ENCODE measurements around the gene ZFHX2. TPM values are rescaled to one million over a fixed set of nuclear protein-coding genes. Genes with fewer than 3 reads are reported as not detected.
A peak's percentile ranks its signal among the peaks of the same experiment; 100 is the strongest.

Gene ZFHX2
- total RNA-seq, 2 donors from 2014 or later, result 12.8 to 15.4 TPM

GRCh38 chr14:23546450-23547035 is 5.0 kb downstream of the ZFHX2 start:
- Mint-ChIP-seq H3K9me3 (no peaks in the 10 kb centered on the region), H3K27ac (no peak overlapping the region), H3K4me3 (no peak overlapping the region), H3K27me3 (ENCODE audit: insufficient read depth) (no peaks in the 10 kb centered on the region), H3K4me1 (peaks cover 21% of the 10 kb centered on the region), H3K36me3 (ENCODE audit: low read depth) (peaks cover 6% of the 10 kb centered on the region)
- H3K9ac ChIP-seq (ENCODE audit: extremely low read depth, low read length, poor library complexity, severe bottlenecking), result no peak overlapping the region
- no peaks in the 10 kb centered on the region for H3K9me3 ChIP-seq (ENCODE audit: control insufficient read depth, low read length)
- no peaks in the 10 kb centered on the region for H3K27me3 ChIP-seq (ENCODE audit: control insufficient read depth, insufficient read depth, low read length, poor library complexity, severe bottlenecking)
- DNase-seq, result no peak
- no peak for TF ChIP-seq CTCF (conservative IDR thresholded peaks at IDR 0.05)
- H3K4me3 ChIP-seq (ENCODE audit: low read length), result no peak overlapping the region
- 86 to 88% methylated on average over 7 to 10 of the region's 10 CpGs for WGBS, 2 experiments (ENCODE audit: insufficient coverage in 1 of 2, insufficient read length in 1 of 2)
- H3K4me1 ChIP-seq (ENCODE audit: control insufficient read depth, insufficient read depth, low read length), result no peaks in the 10 kb centered on the region
- no peak overlapping the region for H3K27ac ChIP-seq (ENCODE audit: low read depth, low read length)
- peaks cover 6% of the 10 kb centered on the region for H3K36me3 ChIP-seq (ENCODE audit: control insufficient read depth, insufficient read depth, low read length)

- no peak overlapping the region for H3K4me3 Mint-ChIP-seq
- H3K27ac ChIP-seq (ENCODE audit: low read depth, low read length), result no peak overlapping the region
- H3K36me3 ChIP-seq (ENCODE audit: control insufficient read depth, insufficient read depth, low read length), result peaks cover 6% of the 10 kb centered on the region
- no peaks in the 10 kb centered on the region for H3K9me3 ChIP-seq (ENCODE audit: control insufficient read depth, low read length)
- H3K27ac Mint-ChIP-seq, result peak overlapping the region; percentile 53
- no peak for DNase-seq
- H3K9ac ChIP-seq (ENCODE audit: extremely low read depth, low read length, poor library complexity, severe bottlenecking), result no peak overlapping the region
- 86 to 90% methylated on average over 4 of the region's 4 CpGs for whole genome bisulfite sequencing, 2 experiments (ENCODE audit: insufficient coverage in 1 of 2, insufficient read length in 1 of 2)
- no peaks in the 10 kb centered on the region for H3K4me1 ChIP-seq (ENCODE audit: control insufficient read depth, insufficient read depth, low read length)
- no peaks in the 10 kb centered on the region for H3K27me3 ChIP-seq (ENCODE audit: control insufficient read depth, insufficient read depth, low read length, poor library complexity, severe bottlenecking)
- no peaks in the 10 kb centered on the region for H3K9me3 Mint-ChIP-seq
- H3K36me3 Mint-ChIP-seq (ENCODE audit: low read depth), result peaks cover 6% of the 10 kb centered on the region
- no peak overlapping the region for H3K4me3 ChIP-seq (ENCODE audit: low read length)
- peaks cover 21% of the 10 kb centered on the region for H3K4me1 Mint-ChIP-seq
- no peaks in the 10 kb centered on the region for H3K27me3 Mint-ChIP-seq (ENCODE audit: insufficient read depth)
- TF ChIP-seq CTCF (conservative IDR thresholded peaks at IDR 0.05), result no peak
Measured at GRCh38 chr14:23545740-23546365, 5.7 kb downstream of the ZFHX2 start.

GRCh38 chr14:23544511-23545447 is 6.8 kb downstream of the ZFHX2 start:
- Histone ChIP-seq H3K4me1 (ENCODE audit: control insufficient read depth, insufficient read depth, low read length) (no peaks in the 10 kb centered on the region), H3K27ac (ENCODE audit: low read depth, low read length) (no peak overlapping the region), H3K9ac (ENCODE audit: extremely low read depth, low read length, poor library complexity, severe bottlenecking) (no peak overlapping the region), H3K36me3 (ENCODE audit: control insufficient read depth, insufficient read depth, low read length) (peaks cover 6% of the 10 kb centered on the region), H3K4me3 (ENCODE audit: low read length) (no peak overlapping the region), H3K27me3 (ENCODE audit: control insufficient read depth, insufficient read depth, low read length, poor library complexity, severe bottlenecking) (no peaks in the 10 kb centered on the region), H3K9me3 (ENCODE audit: control insufficient read depth, low read length) (no peaks in the 10 kb centered on the region)
- 41 to 64% methylated on average over 13 to 25 of the region's 25 CpGs for WGBS, 2 experiments (ENCODE audit: insufficient coverage in 1 of 2, insufficient read length in 1 of 2)
- Mint-ChIP-seq H3K9me3 (no peaks in the 10 kb centered on the region), H3K27me3 (ENCODE audit: insufficient read depth) (no peaks in the 10 kb centered on the region), H3K4me3 (peak overlapping the region; percentile 48), H3K27ac (peak overlapping the region; percentile 53), H3K4me1 (peaks cover 22% of the 10 kb centered on the region), H3K36me3 (ENCODE audit: low read depth) (peaks cover 6% of the 10 kb centered on the region)
- no peak for TF ChIP-seq CTCF (conservative IDR thresholded peaks at IDR 0.05)
- DNase-seq, result peak; percentile 93
